HG03460 (cell line): ENCODE measurements around the gene PTPRZ1.

Experiments used
- ATAC-seq: cut with Tn5 transposase; IDR thresholded peaks from one replicate; pipeline ENCODE4 v1.9.1; 2021; ENCODE audit not compliant: unreplicated experiment

PTPRZ1 gene

DNA sequence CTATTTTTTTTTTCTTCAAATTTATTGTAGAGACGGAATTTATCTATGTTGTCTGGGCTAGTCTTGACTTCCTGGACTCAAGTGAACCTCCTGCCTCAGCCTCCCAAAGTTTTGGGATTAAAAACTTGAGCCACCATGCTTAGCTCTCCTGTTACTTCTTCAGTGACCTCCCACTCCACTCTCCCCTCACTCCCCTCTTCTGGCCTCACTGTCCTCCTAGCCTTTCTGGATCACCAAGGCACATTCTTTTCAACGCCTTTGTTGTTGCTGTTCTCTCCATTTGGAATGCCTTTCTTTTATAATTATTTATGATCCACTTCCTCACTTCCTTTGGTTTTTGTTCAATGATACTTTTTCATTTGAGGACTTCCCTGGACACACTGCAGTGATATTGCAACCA lies 17.9 kb downstream of the PTPRZ1 start:
- no peak for ATAC-seq

DNA sequence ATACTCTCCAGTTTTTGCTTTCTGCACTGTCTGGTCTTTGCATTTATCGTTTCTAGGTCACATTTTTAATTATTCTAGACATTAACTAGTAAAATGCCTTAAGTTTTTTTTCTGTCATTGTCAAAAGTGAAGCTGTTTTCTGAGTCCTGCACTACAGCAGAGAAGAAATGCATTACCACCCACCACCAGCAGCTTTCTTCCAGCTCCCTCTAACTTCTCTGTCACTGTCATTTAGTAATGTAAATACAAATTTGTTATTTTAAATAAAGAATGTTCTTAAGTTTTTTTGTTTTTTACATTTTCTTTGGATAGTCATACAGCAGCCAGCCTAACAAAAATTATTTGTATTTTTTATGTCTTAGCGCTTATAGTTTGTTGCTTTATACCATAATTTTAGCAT lies 18.8 kb downstream of the PTPRZ1 start:
- no peak for ATAC-seq

DNA sequence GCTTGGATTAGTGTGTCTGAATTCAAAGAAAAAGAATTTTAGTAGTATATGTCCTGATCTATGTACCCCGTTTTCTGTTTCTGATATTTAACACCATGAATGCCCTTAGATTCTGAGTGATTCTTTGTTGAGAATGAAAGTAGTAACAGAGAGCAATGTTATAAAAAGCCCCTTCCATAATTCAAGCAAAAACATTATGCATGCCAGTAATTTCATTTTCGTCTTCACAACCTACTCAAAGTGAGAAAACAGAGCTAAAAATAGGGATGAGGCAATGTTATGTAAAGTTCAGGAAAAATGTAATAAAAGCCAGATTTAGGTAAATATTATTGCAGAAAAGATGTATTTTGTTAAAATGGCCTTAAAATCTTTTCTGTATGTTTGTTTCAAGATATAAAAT lies 28.1 kb downstream of the PTPRZ1 start:
- ATAC-seq, result no peak

DNA sequence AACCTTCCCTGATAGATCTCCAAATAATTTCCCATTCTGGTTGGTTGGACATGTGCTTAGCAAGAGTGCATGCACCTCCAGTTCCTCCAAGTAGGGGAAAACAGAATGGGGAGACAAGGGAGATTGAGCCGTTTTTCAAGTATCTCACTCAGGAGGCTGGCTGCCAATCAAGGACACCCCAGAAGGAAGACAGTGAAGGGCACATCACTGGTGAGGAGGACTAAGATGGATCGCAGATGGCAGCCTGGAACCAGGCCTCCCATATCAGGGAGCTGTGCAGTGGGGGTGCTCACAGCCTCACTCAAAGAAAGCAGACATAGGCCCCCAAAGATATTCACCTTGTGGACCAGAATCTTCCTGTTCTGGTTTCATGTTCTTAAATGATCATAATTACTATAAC lies 31.2 kb downstream of the PTPRZ1 start:
- ATAC-seq, result no peak

DNA sequence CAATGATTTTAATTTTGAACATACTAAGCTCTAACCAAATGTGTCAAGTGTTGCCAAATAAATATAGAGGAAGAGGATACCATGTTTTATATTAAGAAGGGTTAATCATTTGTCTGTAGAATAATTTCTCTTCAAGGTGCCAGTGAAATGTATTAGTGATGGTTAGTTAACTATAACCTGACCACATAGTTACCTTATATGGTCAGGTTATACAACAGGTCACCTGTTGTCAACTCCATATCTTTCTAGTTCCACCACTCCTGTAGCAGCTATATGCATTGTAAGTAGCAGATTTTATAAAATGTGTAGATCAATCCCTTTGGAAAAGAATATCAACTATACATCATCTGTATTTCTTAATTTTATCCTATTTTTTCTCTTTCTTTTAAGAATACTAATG lies 35.1 kb downstream of the PTPRZ1 start:
- ATAC-seq, result no peak

DNA sequence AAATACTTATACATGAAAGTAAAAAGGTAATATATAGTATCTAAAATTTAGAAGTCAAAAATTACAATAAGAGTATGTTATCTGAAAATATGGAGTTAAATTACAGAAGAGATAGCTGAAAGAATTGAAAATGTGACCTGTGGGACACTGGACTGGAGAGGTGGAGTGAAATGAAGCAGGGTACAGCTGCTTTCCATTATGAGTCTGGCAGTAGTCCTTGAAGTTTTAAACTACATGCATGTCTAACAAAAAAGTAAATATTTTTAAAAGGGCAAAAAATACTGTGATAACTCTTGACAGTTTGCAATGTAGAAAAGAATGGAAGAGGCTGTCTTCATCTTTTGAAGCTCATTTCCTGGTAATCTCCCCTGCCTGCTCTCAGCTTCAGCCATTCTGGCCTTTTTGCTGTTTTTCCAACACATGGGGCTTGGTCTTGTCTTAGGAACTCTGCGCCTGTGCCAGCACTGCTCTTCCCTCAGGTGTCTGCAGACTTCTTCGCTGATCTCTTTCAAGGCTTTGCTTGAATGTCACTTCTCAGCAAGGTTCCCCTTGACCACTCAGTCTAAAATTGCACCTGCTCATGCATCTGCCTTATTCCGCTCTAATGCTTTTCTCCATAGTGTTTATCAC lies 36.9 kb downstream of the PTPRZ1 start:
- no peak for ATAC-seq

DNA sequence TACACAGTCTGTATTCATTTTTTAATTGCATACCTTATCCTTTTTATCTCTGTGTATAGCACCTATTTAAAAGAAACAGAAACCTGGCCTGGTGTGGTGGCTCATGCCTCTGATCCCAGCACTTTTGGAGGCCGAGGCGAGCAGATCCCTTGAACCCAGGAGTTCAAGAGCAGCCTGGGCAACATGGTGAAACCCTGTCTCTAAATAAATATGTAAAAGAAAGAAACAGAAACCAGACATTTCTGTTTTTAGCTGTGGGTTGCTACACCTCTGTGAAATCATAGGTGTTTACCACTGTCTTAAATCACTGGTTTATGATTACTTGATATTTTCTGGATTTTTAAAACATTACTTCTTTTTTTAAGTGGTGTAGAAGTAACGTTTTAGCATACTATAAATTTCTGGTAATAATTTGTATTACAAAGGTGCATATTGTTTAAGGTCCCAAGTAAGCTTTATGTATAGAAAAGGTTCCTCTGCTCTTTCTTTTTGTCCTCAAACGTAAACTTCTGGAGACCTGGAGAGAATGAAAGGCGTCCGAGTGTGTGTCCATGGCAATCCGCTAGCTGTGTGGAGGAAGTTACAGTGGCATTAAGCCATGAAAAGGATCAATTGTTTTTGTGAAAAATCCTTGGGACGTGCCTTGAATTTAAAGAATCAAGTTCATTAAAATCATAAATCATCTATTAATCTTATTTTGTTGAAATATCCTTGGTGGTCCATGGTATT lies 41.1 kb downstream of the PTPRZ1 start:
- ATAC-seq, result no peak

DNA sequence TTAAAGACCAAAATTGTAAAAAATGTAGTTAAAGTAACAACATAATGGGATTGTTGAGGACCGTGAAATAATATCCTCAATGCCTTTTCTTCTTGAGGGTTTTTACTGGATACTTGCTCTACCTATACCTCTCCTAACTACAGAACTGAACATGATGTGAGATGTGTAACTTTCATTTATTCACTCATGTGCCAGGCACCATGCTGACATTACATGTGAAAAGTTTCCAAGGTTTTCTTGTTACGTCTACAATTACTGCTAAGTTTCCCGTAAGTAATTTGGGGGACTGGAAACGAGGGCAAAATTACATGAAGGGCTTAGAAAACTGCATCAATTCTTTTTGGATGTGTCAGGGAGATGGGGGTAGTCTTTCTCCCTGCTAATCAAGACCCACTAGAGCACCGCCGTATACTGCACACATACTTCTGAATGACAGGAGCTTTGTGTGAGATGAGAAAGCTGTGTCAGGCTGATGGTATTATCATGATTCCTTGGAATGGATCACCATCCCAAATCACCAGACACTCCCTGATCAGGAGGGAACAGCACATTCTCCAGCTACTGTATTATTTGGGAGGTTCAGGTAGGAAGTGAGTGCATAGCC lies 41.8 kb downstream of the PTPRZ1 start:
- ATAC-seq, result no peak

DNA sequence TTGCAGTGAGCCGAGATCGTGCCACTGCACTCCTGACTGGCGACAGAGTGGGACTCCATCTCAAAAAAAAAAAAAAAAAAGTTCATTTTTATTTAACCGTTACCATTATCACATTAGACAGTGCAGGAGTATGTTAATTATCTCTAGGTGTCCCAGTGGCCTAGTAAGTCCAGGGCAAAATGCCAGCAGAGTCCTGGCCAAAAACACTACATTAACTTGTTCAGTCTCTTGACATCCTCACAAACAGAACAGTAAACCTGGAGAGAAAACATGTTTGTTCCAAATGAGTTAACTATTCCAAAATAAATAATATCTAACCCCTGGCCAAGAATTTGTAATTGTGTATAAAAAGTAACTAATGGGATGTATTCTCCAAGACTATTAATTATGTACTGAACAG lies 43.2 kb downstream of the PTPRZ1 start:
- ATAC-seq, result no peak

DNA sequence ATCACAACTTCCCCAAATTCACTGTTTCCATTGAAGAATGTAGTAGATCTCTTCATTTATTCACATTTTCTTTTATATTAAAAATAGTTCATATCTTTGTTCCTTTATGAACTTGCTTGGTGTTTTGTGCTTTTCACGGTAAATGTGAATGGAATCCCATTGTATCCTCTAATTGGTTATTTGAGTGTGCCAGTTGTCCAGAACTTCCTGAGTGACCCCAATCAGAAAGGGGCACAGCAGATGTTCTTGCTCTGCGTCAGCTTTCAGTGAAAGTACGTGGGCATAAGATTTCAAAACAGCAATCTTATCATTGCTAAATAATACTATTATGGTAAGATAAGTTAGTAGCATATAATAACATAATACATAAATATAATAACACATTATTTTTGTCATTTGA lies 47.0 kb downstream of the PTPRZ1 start:
- ATAC-seq, result no peak

DNA sequence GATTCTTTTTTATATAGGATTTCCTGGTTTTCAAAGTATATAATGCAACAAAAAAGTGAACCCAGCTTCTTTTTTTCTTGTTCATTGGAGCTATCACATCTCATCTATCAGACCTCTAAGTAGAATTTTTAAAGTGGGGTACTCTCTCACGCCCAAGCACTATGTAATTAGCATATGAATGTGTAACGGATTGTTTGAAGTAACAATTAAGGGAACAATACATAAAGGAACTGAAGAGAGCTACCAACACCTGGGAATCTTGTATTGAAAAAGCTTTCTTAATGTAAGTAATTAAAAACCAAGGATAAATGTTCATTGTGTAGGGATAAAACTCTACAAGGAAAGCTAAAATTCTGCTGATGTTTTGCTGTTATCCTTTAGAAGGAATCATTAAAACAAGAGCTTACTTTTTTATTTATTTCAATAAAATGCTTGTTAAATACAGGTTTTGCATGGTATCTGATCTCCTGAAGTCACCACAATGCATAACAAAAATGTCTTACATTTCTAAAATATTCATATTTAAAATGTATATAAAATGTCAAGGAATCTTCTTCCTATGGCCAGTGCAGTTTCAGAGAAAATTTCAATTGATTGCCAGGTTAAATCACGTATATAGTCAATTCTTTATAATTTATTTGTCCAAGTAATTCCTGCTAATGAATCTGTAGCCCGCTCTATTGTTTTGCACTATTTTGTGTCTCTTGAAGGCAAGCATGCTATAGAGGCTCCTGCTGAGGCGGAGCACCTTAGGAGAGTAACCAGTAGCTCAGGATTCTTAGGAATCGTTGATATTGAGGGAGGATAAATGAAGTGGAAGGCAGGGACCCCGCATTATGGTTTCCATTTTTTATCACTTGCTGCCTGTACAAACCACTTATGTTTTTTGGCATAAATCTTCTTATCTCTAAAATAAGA lies 51.6 kb downstream of the PTPRZ1 start:
- no peak for ATAC-seq

DNA sequence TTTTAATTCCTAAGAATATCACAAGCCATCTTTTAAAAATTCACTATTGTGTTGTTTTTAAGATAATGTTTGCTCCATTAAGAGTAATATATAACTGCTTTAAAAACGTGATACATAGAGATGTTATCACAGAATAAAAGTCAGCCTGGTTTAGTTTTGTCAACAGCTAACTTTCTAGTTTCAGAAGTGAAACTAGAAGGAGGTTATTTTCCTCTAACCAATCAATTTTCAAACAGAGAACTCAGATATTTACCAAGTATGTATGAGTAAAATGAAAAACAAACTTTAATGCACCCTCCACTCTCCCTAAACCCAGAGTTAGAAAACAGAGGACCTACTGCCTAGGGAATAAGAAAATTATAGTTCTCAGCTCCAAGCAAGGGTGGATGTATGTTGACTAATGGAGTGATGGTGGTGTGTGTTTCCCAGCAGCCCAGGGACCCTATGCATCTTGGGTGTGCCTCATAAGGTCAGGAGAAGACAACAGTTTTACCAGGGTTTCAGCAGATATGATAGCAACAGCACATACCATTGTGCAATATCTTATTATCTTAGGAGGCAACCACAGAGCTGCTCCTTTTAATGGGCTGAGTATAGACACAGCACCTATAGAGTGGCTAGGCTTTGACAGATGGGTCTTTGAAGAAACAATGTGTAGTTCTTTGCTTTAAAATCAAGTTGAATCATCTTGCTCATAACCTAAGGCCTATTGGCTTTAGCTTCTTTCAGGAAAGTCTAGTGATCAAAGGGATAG lies 58.4 kb downstream of the PTPRZ1 start:
- no peak for ATAC-seq

DNA sequence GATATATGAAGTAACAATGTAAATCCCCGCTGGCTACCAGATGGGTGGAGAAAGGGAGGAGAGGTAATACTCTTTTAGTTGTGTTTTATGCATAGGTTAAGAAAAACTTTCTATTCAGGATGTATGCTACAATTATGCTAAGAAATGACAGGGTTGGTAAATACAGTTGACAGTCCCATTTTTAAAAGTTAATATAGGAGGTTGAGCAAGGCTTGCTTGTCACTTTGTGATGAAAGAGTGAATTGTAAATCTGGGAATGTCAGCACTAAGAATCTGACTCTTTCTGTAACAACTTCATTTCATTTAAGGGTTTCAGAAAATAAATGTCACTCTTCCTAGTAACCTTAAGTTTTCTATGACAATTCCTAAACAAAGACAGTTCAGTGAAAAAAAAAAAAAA lies 59.8 kb downstream of the PTPRZ1 start:
- ATAC-seq, result no peak

DNA sequence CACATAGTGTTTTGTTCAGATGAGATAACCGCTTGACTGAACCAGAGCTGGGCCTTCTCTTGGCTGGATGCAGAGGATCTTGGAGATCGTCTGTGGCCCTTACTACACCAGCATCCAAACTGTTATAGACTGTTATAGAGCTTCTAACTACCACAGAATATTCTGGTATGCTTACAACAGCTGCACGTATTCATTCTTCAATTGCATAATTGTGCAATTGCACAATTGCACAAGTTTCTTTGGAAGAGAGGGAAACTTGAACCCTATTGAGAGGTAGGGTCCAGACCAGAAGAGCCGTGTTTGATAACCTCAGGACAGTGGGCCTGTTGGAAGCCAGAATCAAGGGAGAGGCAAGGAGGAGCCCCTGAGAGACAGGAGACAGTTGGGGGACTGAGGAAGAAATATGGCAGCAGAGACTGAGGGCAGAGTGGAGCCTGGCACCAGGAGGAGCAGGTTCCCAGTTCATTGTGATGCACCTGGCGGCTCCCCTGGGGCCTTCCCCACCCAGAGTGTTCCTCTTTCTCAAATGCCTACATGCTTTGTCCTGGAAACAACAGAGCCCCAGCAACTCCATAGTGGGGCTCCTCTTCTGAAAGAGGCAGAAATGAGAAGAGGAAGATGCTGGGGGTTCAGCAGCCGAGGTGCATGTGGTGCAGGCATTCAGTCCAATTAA lies 64.1 kb downstream of the PTPRZ1 start:
- ATAC-seq, result no peak

DNA sequence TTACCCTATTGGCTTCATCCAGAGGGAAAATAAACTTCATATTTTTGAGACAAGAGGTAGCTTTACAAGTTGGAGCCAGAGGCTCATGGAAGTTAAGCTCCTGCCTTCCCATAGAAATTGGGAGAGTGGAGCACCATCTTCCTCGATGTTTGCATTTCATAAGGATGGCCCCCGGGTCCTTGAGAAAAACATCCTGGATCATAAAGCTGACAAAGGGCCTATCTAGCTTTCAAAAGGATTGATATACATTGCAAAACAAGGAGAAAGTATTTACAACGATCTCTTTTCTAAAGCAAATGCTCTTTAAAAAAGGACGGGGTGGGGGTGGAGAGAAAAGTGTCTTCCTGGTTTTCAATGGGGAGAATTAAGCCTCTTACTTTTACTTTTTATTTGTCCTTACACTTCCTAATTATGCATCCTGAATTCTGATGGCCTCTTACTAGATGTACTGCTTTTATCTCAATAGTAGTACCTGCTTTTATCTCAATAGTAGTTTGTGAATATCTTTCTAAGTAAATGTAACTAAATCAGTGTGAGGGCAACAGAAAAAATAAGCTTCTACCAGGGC lies 65.6 kb downstream of the PTPRZ1 start:
- ATAC-seq, result no peak

DNA sequence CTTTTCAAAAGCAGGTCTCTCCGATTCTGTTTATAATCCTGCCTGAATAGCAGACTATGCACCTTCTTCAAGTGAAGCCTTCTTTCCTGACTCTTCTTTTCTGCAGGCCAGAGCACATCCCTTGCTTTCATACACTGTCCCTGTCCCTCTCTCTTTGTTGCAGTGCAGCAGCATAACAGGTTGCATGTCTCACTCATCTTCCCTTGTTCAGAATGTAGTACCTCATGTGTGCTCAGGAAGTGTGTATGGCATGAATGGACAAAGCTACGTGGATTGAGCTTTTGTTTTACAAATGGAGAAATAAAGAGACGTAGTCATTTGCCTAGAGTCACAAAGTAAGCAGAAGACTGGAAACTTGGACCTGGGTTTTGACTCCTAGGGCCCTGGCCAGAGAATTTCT lies 68.0 kb downstream of the PTPRZ1 start:
- ATAC-seq, result no peak

DNA sequence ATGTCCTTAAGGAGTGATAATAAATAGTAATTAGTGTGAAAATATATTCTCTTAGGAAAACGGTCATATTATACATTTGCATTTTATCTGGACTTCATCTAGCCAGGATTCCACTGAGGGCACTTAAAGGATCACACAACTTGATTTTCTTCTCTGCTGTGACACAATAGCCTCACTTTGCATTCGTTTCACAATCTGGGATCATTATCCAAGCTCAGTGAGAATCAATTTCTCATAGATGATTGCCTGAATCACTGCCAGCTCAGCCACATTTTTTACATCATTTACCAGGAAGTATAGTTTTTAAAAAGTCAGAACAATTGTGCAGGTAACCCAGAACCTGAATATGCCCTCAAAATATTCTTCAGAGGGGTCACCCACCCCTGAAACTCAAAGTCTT lies 68.9 kb downstream of the PTPRZ1 start:
- ATAC-seq, result no peak

DNA sequence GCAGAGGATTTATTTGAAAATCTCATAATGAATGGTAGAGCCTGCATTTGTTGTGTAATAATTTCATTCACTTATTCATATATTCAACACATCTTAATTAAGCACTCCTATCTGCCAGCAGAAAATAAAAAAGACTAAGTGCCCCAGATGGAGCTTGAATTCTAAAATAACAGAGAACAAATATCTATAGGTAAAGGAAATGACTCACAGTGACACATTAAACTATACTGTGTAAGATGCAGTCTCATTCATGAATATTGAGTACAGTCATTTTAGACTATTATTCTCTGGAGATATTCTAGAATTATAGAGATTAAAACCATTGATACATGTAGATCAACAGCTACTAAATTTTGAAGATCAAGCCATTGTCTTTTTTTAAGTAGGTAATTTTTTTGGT lies 72.1 kb downstream of the PTPRZ1 start:
- ATAC-seq, result no peak

DNA sequence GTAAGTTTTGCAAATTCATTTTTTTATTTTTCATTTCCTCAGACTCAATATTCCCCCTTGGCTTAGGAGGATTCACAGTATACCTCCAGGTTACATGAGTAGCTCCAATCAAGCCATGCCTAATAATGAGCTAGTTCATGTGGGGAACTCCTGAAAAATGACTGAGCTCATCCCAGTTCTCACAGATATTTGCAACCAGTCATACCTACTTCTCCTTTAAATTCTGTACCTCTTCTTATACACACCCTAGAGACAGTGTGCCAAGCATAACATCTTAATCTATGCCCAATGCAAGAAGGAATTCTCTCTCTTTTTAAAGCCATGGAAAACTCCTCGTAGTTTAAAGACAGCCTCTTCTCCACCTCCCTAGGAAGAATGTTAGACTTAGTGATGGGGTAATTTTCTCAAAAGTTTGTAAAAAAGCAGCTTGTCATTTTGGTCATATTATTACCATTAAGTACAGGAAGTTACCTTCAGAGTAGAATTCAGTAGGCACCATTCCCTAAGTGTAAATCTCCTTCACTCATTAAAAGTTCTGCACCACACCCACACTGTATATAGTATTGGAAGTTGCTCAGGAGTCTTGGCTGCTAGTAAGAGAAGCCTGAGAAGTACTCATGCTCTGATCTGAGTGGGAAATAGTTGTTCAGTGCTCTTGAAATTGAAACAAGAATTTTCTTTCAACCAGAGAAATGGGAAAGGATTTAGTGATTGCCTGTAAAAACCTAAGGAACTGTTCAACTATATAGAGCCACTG lies 72.7 kb downstream of the PTPRZ1 start:
- ATAC-seq, result no peak
